Sigmoid colon (tissue), 4 donors: ENCODE results near the gene CDK8.

Source experiments
- CTCF ChIP-seq, 4 experiments: fragments of 450-650 bp in 3 of 4; fragments of 200-600 bp in 1 of 4; IDR thresholded peaks; one replicate each; pipeline ENCODE4 v1.5.1; 2016 to 2019; ENCODE audit warnings: antibody characterized with exemption in 4 of 4, mild to moderate bottlenecking in 3 of 4, moderate library complexity in 2 of 4
- EP300 ChIP-seq, 4 donors: sonication (generic); formaldehyde crosslinking; IDR thresholded peaks; one replicate each; pipeline ENCODE4 v1.6.1; 2017; ENCODE audit warnings: antibody characterized with exemption in 4 of 4
- POLR2A ChIP-seq, 2 donors: fragments of 450-650 bp; IDR thresholded peaks; one replicate each; pipeline ENCODE4 v1.6.1; 2016; ENCODE audit warnings: antibody characterized with exemption in 2 of 2, mild to moderate bottlenecking in 2 of 2, moderate library complexity in 2 of 2
- POLR2AphosphoS5 ChIP-seq, 4 donors: sonication (generic); formaldehyde crosslinking; IDR thresholded peaks; one replicate each; pipeline ENCODE4 v1.6.1; 2017; ENCODE audit warnings: antibody characterized with exemption in 4 of 4

DNA sequence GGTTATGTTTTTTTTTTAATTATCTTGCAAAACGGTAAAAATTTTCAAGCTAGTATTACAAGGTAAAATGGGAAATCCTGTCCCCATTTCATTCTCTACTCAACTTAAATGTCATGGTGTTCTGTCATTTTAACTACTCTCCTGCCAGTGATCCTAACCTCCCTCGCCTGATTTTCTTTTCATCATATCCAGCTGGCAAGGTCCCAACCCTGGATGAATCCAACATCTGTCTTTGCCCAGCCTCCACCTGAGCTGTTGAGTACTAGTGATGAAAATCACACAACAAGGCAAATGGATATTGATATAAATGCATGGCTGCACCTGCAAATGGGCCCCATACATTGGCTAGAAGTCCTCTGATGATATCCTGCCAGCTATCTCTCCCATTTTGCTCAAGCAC lies 6.9 kb upstream of the CDK8 start:
- TF ChIP-seq CTCF (IDR thresholded peaks at IDR 0.05) (no peak), POLR2AphosphoS5 (IDR thresholded peaks at IDR 0.05) (no peak), EP300 (IDR thresholded peaks at IDR 0.05) (no peak), POLR2A (IDR thresholded peaks at IDR 0.05) (no peak)
